Measurements from ENCODE around the gene RNF222.

DNA sequence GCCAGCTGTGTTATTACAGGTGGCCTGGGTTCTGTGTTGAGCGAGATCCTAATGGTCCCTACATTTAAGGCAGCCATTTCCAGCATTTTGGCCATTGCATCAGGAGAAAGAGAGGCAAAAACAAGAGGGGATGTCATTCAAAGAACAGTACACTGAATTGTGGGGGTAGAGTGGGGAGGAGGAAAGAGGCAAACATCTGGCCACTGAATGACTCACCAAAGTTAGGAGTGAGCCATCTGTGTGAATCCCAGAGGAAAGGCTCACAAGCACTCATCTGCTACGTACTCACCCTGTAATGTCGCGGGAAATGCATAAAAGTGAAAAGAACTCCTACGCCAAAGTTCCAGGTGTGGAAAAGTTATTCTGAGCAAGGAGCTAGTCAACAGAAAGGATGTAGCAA is 37.9 kb downstream of the RNF222 start:
- TF ChIP-seq POLR2A (IDR thresholded peaks at IDR 0.05): no peak
- TF ChIP-seq, protein P1, sequence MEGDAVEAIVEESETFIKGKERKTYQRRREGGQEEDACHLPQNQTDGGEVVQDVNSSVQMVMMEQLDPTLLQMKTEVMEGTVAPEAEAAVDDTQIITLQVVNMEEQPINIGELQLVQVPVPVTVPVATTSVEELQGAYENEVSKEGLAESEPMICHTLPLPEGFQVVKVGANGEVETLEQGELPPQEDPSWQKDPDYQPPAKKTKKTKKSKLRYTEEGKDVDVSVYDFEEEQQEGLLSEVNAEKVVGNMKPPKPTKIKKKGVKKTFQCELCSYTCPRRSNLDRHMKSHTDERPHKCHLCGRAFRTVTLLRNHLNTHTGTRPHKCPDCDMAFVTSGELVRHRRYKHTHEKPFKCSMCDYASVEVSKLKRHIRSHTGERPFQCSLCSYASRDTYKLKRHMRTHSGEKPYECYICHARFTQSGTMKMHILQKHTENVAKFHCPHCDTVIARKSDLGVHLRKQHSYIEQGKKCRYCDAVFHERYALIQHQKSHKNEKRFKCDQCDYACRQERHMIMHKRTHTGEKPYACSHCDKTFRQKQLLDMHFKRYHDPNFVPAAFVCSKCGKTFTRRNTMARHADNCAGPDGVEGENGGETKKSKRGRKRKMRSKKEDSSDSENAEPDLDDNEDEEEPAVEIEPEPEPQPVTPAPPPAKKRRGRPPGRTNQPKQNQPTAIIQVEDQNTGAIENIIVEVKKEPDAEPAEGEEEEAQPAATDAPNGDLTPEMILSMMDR (IDR thresholded peaks at IDR 0.05): no peak

Data from uterus (tissue), 2 donors.